SU-DHL-6 (cell line): ENCODE data around the gene SLC12A7.

ENCODE experiments used
- H2AFZ ChIP-seq: fragments of 200-600 bp; sonication (generic); 2 replicates; pipeline ENCODE4 v1.6.1; 2014; ENCODE audit warnings: low read depth, mild to moderate bottlenecking, moderate library complexity, mixed read lengths, antibody characterized with exemption, low read length; ENCODE audit not compliant: severe bottlenecking
- H3F3A ChIP-seq: fragments of 200-600 bp; shearing (Covaris generic); 2 replicates; pipeline ENCODE4 v1.6.0; 2016; ENCODE audit warnings: antibody characterized with exemption, mild to moderate bottlenecking; ENCODE audit not compliant: insufficient read depth
- H3K27ac ChIP-seq: fragments of 200-600 bp; sonication (generic); 2 replicates; pipeline ENCODE4 v1.5.1; 2016; ENCODE audit warnings: low read depth, mild to moderate bottlenecking, low read length, moderate library complexity, mixed read lengths
- H3K27me3 ChIP-seq: fragments of 200-600 bp; sonication (generic), shearing (Covaris generic); 2 replicates; pipeline ENCODE4 v1.6.0; 2014; ENCODE audit warnings: mild to moderate bottlenecking, low read length
- H3K36me3 ChIP-seq: fragments of 200-600 bp; sonication (generic); 2 replicates; pipeline ENCODE4 v1.6.1; 2014; ENCODE audit warnings: mild to moderate bottlenecking, low read length, mixed read lengths
- H3K4me2 ChIP-seq: fragments of 300-600, 200-600 bp; shearing (Covaris generic), sonication (generic); 2 replicates; pipeline ENCODE4 v1.6.0; 2014; ENCODE audit warnings: low read length, low read depth, mild to moderate bottlenecking; ENCODE audit not compliant: poor library complexity, severe bottlenecking
- H3K4me3 ChIP-seq: fragments of 200-600 bp; sonication (generic); 2 replicates; pipeline ENCODE4 v1.5.1; 2014; ENCODE audit warnings: antibody characterized with exemption, low read length, mild to moderate bottlenecking, mixed read lengths; ENCODE audit not compliant: insufficient read depth, poor library complexity, severe bottlenecking
- H3K79me2 ChIP-seq: fragments of 200-600 bp; sonication (generic); 2 replicates; pipeline ENCODE4 v1.6.1; 2014; ENCODE audit warnings: mild to moderate bottlenecking, low read length, moderate library complexity; ENCODE audit not compliant: insufficient read depth
- H3K9ac ChIP-seq: fragments of 200-600 bp; sonication (generic); 2 replicates; pipeline ENCODE4 v1.7.0; 2014; ENCODE audit warnings: mild to moderate bottlenecking, low read length
- H3K9me2 ChIP-seq: fragments of 200-600 bp; sonication (generic); replicated peaks from 2 replicates; pipeline ENCODE4 v1.6.1; 2014; ENCODE audit warnings: low read length; ENCODE audit not compliant: insufficient read depth
- H3K9me3 ChIP-seq: fragments of 200-600 bp; sonication (generic); 2 replicates; pipeline ENCODE4 v1.6.1; 2014; ENCODE audit warnings: low read length, mixed read lengths; ENCODE audit not compliant: insufficient read depth
- H4K20me1 ChIP-seq: fragments of 200-600 bp; sonication (generic); 2 replicates; pipeline ENCODE4 v1.6.1; 2014; ENCODE audit warnings: low read depth, mild to moderate bottlenecking, antibody characterized with exemption, low read length, moderate library complexity, mixed read lengths
- EZH2phosphoT487 ChIP-seq: fragments of 200-600 bp; sonication (generic), shearing (Covaris generic); conservative IDR thresholded peaks from 2 replicates; pipeline ENCODE4 v1.6.1; 2018; ENCODE audit warnings: mild to moderate bottlenecking, antibody characterized with exemption, low read length, moderate library complexity, mixed read lengths
- TF ChIP-seq, protein P1 (sequence below): fragments of 200-600 bp; sonication (generic); IDR thresholded peaks from one replicate; pipeline ENCODE4 v1.5.1; 2017; ENCODE audit warnings: antibody characterized with exemption, mild to moderate bottlenecking, low read length, moderate library complexity; ENCODE audit not compliant: insufficient read depth, poor library complexity, severe bottlenecking

Gene SLC12A7

DNA sequence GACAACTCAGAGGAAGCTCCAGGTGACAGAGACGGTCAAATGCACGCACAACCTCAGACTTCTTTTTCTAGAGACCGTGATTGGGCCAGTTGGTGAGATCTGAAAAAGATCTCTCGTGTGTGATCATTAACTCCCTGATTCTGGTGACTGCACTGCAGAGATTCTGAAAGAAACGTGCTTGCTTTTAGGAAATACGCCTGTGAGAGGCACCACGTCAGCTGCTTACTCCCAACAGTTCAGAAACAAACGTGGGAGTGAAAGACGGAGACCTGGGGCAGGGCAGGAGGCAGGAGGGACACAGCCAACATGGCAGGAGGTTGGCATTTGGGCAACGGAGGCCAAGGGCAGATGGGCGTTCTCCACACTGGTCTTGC lies 15.9 kb downstream of the SLC12A7 start:
- no peak for TF ChIP-seq EZH2phosphoT487
- TF ChIP-seq, protein P1, sequence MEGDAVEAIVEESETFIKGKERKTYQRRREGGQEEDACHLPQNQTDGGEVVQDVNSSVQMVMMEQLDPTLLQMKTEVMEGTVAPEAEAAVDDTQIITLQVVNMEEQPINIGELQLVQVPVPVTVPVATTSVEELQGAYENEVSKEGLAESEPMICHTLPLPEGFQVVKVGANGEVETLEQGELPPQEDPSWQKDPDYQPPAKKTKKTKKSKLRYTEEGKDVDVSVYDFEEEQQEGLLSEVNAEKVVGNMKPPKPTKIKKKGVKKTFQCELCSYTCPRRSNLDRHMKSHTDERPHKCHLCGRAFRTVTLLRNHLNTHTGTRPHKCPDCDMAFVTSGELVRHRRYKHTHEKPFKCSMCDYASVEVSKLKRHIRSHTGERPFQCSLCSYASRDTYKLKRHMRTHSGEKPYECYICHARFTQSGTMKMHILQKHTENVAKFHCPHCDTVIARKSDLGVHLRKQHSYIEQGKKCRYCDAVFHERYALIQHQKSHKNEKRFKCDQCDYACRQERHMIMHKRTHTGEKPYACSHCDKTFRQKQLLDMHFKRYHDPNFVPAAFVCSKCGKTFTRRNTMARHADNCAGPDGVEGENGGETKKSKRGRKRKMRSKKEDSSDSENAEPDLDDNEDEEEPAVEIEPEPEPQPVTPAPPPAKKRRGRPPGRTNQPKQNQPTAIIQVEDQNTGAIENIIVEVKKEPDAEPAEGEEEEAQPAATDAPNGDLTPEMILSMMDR: no peak
- Histone ChIP-seq H3K9me2 (no peaks in the 10 kb centered on the region), H3K9me3 (no peaks in the 10 kb centered on the region), H3K4me2 (no peak overlapping the region), H3F3A (no peaks in the 10 kb centered on the region), H4K20me1 (no peaks in the 10 kb centered on the region), H3K27me3 (no peaks in the 10 kb centered on the region), H3K27ac (no peak overlapping the region), H3K79me2 (no peaks in the 10 kb centered on the region), H3K4me3 (no peak overlapping the region), H3K9ac (no peak overlapping the region), H2AFZ (no peak overlapping the region), H3K36me3 (no peaks in the 10 kb centered on the region)

DNA sequence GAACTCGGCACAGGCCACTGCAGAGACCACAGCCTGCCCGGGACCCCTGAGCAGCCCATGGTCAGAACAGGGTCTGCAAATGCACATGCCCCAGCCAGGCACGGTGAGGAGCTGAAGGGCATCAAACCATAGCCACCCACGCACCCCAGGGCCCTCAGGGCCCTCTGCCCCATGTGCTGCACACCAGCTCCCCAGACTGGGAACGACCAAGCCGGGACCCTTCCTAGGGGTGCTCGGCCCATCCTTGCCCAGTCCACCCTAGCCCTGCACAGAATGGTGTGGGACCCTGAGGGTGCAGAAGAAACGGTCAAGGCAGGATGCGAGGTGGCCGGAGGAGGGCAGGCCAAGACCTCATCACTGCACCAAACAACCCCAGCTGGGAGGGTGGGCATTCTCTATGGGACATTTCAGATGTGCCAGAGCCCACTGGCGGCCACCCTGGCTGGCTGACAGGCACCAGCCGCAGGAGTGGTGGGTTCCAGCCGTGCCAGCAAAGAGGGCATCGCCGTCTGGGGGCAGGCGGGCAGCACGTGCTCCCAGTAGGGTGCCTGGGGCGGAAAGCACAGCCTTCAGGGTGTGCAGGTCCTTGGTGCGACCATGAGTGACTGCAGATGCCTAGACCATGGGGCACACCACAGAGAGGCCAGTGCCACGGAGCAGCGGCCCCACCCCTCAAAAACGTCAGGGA lies 16.4 kb downstream of the SLC12A7 start:
- Histone ChIP-seq H3K79me2 (no peaks in the 10 kb centered on the region), H2AFZ (no peak overlapping the region), H3K27ac (no peak overlapping the region), H3K4me2 (no peak overlapping the region), H3F3A (no peaks in the 10 kb centered on the region), H3K9ac (no peak overlapping the region), H3K36me3 (no peaks in the 10 kb centered on the region), H3K27me3 (no peaks in the 10 kb centered on the region), H3K9me3 (no peaks in the 10 kb centered on the region), H3K4me3 (no peak overlapping the region), H3K9me2 (no peaks in the 10 kb centered on the region), H4K20me1 (no peaks in the 10 kb centered on the region)
- no peak for TF ChIP-seq EZH2phosphoT487
- TF ChIP-seq, protein P1: no peak

DNA sequence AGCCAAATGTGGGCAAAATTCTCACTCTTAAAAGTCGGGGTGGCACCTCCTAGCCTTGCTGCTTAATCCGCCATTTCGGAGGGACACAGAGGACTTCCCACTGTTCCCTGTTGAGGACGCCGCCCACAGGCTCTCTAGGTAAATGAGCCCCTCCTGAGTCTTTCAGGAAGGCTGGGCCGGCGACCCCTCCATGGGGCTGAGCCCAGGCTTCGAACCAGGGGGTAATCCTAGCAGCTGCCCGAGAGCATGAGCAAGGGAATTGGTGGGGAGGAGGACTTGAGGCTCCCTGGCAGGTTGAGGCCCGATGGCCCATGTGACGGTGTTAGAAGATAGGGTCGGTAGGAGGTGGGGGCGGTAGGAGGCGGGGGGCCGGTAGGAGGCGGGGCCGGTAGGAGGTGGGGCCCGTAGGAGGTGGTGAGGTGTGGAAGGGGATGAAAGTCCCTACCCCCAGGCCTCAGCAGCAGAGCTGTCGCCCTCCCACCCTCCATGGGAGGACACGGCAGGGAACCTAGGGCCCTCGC lies 17.1 kb downstream of the SLC12A7 start:
- Histone ChIP-seq H4K20me1 (no peaks in the 10 kb centered on the region), H3K36me3 (no peaks in the 10 kb centered on the region), H3F3A (no peaks in the 10 kb centered on the region), H3K9me2 (no peaks in the 10 kb centered on the region), H3K79me2 (no peaks in the 10 kb centered on the region), H3K27ac (no peak overlapping the region), H3K4me3 (no peak overlapping the region), H3K27me3 (no peaks in the 10 kb centered on the region), H2AFZ (no peak overlapping the region), H3K4me2 (no peak overlapping the region), H3K9me3 (no peaks in the 10 kb centered on the region), H3K9ac (no peak overlapping the region)
- TF ChIP-seq, protein P1: no peak
- TF ChIP-seq EZH2phosphoT487: no peak
